ENCODE measurements around the gene LEF1.

GRCh38 chr4:108160741-108161352, 7.9 kb downstream of the LEF1 start:
- TF ChIP-seq CTCF (IDR thresholded peaks at IDR 0.05) (no peak), EZH2 (IDR thresholded peaks at IDR 0.05; ENCODE audit: borderline replicate concordance, insufficient read depth, low read depth, low read length, poor library complexity, severe bottlenecking) (no peak)

All from B cell (primary cell).